Cardiac ventricle fibroblast (primary cell): ENCODE results near the gene CENPB. TPM values are rescaled to one million over a fixed set of nuclear protein-coding genes. Genes with fewer than 3 reads are reported as not detected.

Source experiments
- total RNA-seq: library from RNA; depleted of rRNA; stranded (reverse); fragments of >200 nt; gene quantifications from 2 replicates; pipeline ENCODE4 v1.2.3, GENCODE V29; 2015

CENPB gene, protein sequence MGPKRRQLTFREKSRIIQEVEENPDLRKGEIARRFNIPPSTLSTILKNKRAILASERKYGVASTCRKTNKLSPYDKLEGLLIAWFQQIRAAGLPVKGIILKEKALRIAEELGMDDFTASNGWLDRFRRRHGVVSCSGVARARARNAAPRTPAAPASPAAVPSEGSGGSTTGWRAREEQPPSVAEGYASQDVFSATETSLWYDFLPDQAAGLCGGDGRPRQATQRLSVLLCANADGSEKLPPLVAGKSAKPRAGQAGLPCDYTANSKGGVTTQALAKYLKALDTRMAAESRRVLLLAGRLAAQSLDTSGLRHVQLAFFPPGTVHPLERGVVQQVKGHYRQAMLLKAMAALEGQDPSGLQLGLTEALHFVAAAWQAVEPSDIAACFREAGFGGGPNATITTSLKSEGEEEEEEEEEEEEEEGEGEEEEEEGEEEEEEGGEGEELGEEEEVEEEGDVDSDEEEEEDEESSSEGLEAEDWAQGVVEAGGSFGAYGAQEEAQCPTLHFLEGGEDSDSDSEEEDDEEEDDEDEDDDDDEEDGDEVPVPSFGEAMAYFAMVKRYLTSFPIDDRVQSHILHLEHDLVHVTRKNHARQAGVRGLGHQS
- 54.4 and 55.2 TPM in 2 replicates for total RNA-seq

DNA sequence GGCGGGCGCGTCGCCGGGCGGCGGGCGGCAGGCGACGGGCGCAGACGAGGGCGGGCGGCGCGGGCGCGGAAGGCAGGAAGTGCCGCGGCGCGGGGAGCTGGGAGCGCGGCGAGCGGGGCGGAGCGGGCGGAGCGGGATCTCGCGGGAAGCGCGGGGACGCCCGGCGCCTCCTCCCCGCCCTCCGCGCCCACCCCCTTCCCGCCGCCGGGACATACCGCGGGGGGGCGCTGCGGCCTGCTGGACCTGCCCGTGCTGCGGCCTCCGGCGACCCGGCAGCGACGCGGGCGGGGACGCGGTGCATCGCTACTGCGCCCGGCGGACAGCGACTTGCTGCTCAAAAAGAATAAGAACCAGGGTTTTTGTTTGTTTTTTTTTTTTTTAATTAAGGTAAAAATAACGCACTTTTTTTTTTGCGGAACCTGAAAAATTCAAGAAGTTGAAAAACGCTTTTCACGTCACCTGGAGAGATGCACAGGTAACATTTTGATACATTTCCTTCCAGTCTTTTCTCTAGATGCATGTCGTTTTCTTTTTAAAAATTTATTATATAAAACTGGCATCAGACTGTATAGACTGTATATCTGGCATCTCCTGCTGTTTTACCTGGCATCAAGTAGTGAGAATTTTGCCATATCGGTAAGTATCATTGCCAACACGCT lies at the start of gene CENPB:
TSS of gene CENPB (minus strand) at position 76 of the 659 bp plus-strand sequence. CDS start 257 bp downstream, outside the sequence.

DNA sequence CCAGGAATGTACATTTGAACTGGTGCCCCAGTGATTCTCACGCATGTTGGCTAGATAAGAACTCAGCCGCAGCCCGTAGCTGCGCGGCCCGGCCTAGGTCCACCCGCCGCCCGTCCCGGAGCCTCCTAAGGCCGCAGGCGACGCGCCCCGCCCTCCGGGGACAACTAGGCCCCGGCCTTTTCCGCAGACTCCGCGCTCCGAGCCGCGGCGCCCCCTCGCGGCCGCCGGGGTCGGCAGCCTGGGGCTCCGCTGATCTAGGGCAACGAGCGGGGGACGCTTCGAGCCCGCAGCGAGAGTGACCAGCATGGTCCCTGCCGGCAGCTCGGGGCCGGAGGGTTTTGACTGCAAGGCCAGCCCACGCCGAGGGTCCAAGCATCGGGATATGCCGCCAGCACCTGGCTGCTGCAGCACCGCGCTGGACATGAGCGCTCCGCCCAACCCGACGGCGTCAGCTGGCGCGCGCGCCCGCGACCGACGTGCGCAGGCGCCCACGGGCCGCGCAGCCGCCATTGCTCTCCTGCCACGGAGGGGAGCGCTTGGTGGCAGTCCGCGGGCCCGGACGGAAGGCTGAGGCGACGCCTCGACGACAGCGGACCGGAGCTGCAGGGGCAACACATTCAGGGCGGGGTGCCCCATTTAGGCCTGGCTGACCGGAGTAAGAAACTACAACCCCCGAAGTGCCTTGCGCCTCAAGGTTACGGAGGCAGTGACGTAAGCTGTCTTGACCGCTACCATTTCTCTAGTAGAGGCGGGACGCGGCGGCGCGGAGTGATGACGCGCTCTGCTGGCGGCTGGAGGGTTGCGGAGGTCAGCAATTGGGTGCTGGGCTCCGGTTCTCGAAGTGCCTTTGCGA lies 33.7 kb upstream of the CENPB start, which contains the start of gene AP5S1:
TSS of gene AP5S1 (plus strand) at position 500 of the 853 bp plus-strand sequence. CDS start 1,571 bp downstream, outside the sequence.

DNA sequence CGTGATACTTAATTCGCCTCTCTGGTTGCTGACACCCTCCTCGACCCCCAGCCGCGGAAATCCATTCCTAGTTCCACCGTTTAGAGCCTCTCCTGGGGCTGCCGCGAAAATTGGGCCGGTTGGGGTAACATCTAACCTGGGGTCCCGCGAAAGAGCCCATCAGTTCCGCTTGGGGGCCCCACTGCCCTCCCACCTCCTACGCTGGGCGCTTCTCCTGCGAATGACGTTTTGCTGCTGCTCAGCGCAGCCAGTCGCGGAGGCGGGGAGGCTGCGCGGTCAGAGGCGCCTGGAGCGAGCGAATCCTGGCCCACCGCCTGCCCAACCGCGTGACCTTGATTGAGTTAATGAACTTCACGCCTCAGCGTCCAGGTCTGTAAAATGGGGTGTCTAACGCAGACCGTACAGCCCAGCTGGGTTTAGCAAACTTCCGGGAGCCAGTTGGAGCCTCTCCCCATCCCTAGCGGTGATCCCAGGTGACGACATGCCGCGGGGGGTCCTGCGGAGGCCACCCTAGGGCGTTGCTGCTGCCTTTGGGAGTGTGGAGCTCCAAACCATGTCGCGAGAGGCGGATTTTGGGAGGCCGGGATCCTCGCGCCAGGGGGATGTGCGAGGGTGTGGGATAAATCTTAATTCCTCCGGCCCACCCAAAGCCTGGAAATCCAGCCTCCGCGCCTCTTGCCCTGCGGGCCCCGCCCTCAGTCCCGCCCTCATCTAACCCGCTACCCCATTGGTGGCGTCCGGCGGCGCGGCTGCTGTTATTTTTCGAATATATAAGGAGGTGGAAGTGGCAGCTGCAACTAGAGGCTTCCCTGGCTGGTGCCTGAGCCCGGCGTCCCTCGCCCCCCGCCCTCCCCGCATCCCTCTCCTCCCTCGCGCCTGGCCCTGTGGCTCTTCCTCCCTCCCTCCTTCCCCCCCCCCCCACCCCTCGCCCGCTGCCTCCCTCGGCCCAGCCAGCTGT lies 9.2 kb upstream of the CENPB start, which contains the start of gene CDC25B:
TSS of gene CDC25B (plus strand) at position 800 of the 958 bp plus-strand sequence. CDS start 222 bp downstream, outside the sequence.

DNA sequence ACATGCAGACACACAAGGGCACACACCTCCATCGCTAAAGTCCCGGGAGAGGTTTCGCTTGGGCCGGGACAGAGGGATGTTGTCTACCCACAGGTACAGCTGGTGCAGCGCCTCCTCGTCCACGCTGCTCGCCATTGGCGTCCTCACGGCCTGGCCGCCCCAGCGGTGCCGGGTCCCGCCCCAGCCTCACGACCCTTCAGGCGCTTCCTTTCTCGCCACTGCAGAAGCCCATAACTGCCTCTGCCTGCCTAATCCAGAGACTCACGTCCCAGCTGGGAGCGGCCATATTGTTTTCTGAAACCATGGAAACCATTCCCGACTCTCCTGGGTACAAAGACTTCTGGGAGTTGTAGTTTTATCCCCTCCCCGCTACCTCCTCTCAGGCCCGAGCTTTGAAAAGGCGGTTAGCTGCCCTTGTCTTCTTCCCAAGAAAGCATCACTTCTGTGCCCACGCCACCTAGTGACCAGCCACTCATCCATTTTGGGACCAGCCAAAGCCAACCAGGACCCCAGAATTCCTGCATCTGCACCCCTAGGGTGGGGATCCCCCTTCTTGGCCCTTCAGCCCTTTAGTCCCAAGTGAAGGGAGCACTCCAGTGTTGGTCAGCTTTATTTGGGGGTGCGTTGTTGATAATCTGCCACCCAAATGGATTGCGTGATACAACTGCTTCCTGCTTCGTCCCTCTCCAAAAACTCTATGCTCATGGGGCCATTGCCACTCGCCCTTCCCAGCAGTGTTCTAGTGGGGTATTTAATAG lies 5.2 kb downstream of the CENPB start, which contains the start of gene SPEF1:
TSS of gene SPEF1 (minus strand) at position 296 of the 758 bp plus-strand sequence. CDS start at position 135, 161 bp downstream.

DNA sequence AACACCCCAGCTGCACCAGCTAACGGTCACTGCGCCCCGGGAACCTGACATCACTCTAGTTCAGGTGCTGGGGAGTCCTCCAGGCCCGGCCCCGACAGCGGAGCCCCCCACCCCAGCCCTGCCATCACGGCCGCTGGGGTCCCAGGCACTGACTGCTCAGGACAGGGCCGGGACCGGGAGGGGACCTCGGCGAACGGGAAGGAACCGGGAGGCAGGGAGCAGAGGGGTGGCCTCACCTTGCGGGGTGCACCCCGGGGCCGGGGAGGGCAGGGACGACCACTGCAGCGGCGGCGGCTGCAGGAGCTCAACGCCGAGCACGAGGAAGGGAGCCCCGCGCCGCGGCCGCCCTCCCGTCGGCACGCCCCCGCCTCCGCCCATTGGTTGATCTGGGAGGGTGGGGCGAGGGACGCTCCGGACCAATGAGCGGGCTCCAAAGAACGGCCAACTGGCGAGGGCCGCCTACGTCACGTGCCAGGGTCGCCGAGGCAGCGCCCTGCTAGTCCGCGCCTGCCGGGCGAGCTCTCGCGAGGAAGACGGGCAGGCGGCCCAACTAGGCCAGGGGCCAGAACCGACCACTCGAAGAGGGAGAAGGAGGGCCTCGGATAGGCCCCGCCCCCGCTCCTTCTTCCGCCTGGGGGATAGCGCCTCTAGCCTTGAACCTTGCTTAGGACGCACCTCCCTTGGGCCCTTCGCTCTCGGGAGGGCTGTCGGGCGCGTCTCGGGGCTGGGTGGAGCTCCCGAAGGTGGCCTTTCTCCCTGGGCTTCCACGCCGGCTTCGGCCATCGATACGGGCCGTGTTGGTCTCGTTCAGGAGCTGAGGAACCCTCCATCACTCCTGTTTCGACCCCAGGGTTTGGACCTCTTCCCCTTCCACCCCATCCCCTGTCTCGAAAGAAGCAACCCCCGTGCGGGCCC lies 18.9 kb downstream of the CENPB start, which contains the start of gene ADISSP:
TSS of gene ADISSP (minus strand) at position 327 of the 915 bp plus-strand sequence. CDS start 7,653 bp downstream, outside the sequence.

Other genes with a start within 250 kb of the CENPB start
- not detected in 2 replicates for gene GFRA4, start 123.3 kb downstream of the CENPB start, total RNA-seq
- 14.1 and 14.8 TPM in 2 replicates for gene ADAM33, start 104.7 kb downstream of the CENPB start, total RNA-seq
- gene SIGLEC1, start 74.1 kb downstream of the CENPB start, total RNA-seq = not detected in 2 replicates
- 1.1 and 1.3 TPM in 2 replicates for gene HSPA12B, start 54.1 kb downstream of the CENPB start, total RNA-seq
- gene ADISSP, start 19.0 kb downstream of the CENPB start, total RNA-seq = 20.7 and 23.2 TPM in 2 replicates
- not detected in 2 replicates for gene SPEF1, start 5.3 kb downstream of the CENPB start, total RNA-seq
- gene CDC25B, start 9.6 kb upstream of the CENPB start, total RNA-seq = 53.9 and 61.6 TPM in 2 replicates
- 21.6 and 23.3 TPM in 2 replicates for gene AP5S1, start 33.8 kb upstream of the CENPB start, total RNA-seq
- gene MAVS, start 60.1 kb upstream of the CENPB start, total RNA-seq = 31.3 and 32.8 TPM in 2 replicates
- gene PANK2, start 102.6 kb upstream of the CENPB start, total RNA-seq = 30.5 and 32.1 TPM in 2 replicates
- 52.4 and 58.8 TPM in 2 replicates for gene RNF24, start 228.8 kb upstream of the CENPB start, total RNA-seq